ENCODE results near the gene ELP4.

GRCh38 chr11:31780480-31780971 lies 271.0 kb downstream of the ELP4 start:
- TF ChIP-seq ZNF133 (tag by site-specific recombination; IDR thresholded peaks at IDR 0.05) = no peak
- no peak for TF ChIP-seq ZNF660 (tag by site-specific recombination; IDR thresholded peaks at IDR 0.05)
- TF ChIP-seq ZNF398 (tag by site-specific recombination; IDR thresholded peaks at IDR 0.05) = no peak
- TF ChIP-seq CTCF (tag by site-specific recombination; IDR thresholded peaks at IDR 0.05) = no peak
- TF ChIP-seq ZNF654 (tag by site-specific recombination; IDR thresholded peaks at IDR 0.05; ENCODE audit: low read depth) = no peak

Measured in HEK293 (cell line).